HG02642 (cell line): ENCODE results near the gene CMC1.
A peak's percentile ranks its signal among the peaks of the same experiment; 100 is the strongest.

Experiments
- ATAC-seq: cut with Tn5 transposase; IDR thresholded peaks from one replicate; pipeline ENCODE4 v1.9.1; 2021; ENCODE audit warnings: mild to moderate bottlenecking; ENCODE audit not compliant: unreplicated experiment, poor library complexity

CMC1 gene

DNA sequence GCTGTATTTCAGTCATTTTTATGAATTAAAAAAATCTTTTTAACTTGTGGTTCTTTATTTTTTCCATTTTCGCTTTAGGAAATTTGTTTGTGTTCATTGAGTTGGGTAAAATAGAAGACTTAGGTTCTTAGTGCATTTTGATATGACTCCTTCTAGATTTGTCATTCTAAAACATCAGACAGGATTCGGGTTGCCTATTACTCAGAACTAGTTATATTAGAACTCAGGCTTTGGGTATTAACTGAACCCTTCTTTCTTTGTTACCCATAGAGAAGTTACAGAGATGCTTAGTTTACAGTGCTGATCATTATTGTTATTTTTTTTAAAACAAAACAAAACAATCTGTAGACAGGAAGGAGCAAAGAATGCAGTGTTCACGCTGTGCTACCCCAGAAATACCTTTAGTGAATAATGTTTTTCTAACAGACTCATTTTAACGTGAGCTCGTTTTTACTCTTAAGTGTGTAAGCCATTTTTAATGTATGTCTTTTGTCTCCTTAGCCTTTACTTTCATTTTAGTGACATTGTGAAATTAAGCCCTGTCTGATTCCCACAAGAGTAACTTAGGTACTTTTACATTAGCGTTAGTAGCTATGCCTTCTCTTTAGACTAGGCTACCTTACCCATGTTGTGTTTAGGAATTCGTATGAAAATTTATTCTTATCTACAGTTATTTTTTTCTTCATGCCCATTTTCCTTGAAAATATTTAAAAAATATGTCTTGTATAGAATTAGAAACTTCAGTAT lies 53.4 kb downstream of the CMC1 start:
- ATAC-seq = no peak

DNA sequence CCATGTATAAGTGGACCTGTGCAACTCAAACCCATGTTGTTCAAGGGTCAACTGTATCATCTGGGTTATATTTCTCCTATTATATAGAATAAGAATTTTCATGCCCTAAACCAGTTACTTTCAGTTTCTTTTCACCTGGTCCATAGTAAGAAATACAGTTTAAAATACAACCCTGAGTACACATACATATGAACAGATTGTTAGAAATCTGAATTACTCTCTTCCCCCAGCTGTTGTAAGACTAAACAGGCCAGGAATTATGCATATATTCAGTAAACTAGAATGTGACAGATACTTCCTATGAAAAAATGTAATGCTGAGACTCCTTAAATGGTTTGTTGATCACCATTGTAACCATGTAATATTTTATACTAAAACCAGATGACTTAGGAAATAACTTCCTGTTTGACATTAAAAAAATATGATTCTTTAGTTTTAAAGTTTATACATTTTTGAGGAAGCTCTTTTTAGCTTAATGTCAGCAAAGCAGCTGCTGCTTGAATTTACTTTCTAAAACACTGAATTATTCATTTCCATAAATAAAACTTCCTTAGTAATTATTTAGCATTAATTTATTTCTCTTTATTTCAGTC lies 54.6 kb downstream of the CMC1 start:
- no peak for ATAC-seq

DNA sequence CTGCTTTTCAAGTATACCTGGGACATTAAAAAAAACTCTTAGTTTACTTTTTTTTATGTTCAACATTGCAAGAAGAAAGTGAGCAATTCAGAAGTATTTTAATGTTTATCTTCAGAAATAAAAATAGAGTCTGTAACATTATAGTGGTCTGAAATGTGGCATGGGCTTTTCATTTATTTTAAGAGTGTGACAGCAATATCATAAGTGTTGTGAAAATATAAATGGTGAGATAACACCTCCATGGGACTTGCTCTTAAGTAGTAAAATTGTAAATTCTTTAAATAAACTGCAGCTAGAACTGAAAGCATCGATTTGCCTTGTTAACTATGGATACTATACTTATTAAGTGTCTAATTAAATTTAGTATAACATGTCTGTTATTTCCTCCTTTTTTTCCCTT lies 58.3 kb downstream of the CMC1 start:
- ATAC-seq = no peak

DNA sequence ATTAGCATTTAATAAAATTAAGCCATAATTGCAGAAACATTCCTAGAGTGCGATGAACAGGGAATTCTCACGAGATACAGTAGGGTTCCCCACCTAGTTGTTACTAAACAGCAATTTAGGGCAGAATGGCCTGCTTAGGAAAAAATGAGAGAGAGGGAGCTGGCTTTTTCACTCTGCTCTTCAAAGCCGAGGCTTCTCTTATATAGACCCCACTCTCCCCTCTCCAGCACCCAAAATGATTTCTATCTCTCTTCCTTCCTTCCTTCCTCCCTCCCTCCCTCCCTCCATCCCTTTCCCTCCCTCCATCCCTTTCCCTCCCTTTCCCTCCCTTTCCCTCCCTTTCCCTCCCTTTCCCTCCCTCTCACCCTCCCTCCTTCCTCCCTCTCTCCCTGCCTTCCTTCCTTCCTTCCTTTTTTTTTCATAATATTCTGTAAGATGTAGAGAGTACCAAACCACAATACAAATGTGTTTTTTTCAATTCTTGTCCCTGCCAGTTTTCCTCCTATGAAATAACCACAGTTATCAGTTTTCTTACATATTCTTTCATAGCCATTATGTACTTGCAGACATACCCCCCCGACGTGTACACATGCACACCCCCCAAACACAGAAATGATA lies 59.0 kb downstream of the CMC1 start:
- ATAC-seq = no peak

DNA sequence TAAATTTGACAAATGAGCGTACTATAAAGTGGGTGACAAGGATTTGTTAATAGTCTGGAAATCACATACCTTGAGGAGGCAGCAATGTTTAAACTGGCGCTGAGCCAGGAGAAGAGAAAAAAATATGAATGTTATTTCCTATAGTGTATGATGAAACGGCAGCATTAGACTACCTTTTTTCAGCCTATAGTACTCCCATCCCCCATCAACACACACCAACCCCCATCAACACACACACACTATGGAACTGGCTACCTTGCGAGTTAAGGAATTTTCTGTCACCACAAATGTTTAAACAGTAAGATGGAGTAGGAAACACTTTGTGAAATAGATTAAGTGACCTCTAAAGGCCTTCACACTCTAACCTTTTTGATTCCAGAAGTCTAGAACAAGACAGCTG lies 60.3 kb downstream of the CMC1 start:
- no peak for ATAC-seq

DNA sequence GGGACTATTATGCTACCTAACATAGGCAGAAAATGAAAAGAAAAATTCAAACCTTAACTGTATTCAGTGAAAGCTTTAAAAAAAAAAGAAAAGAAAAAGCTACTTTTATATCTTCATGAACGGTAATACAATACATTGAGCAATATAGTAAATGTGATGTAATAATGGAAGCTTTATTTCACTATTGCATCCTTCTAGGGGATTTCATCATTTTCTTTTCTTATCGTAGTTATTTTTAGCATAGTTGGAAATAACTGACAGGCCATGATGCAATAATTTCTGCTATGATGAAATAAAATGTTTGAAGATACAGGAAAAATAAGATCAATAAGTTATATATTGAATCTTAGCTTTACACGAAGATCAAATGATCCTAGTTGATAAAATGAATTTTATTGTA lies 66.8 kb downstream of the CMC1 start:
- no peak for ATAC-seq

DNA sequence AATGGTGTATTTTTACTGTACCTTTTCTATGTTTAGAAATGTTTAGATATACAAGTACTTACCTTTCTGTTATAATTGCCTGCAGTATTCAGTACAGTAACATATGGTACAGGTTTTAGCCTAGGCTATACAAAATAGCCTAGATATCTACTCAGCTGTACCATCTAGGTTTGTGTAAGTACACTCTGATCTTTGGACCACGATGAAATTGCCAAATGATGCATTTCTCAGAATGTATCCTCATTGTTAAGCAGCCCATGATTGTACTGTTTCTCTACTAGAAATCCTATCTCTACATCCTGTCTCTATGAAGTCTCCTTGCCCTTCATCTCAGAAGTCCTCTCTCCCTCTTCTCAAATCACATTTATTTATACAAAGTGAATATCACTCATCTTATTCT lies 74.3 kb downstream of the CMC1 start:
- no peak for ATAC-seq

DNA sequence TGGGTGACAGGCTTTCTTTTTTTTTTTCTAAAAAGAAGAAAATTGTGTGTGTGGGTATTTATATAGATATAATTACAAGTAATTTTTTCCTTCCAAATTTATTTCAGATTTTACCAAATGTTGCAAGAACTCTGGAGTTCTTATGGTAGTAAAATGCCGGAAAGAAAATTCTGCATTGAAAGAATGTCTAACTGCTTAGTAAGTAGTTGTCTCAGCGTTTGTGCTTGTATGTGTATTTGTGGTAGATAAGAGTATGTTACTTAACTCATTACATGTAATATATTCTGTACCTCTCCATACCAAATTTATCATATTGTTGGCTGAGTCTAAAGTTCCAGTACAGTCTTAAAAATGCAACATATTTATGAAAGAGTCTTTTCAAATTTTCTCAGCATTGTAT lies 74.8 kb downstream of the CMC1 start:
- no peak for ATAC-seq

DNA sequence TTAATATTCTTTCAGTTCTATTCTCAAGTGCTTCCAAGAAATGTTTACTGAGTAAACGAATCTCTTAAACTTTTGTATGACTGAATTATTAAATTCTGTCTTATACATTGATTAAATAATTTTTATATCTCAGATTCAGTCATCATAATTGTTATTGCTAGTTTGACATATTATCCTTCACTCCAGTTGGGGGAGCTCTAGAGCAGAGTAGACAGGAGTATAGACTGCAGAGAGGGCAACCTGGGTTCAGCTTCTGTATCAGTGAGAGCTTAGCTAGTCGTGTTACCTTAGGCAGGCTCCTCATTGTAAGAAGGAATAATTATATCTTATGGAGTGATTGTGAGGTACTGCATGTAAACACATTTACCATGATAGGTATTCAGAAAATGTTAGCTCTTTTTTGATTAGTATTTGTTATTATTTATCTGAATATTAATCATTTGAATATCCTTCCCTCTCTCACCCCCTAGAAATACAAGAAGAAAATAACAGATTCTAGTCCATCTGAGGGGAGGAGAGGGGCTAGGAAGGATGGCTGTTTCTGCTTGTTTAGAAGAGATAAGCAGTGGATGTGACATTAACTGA lies 76.1 kb downstream of the CMC1 start:
- peak; percentile 90 for ATAC-seq

DNA sequence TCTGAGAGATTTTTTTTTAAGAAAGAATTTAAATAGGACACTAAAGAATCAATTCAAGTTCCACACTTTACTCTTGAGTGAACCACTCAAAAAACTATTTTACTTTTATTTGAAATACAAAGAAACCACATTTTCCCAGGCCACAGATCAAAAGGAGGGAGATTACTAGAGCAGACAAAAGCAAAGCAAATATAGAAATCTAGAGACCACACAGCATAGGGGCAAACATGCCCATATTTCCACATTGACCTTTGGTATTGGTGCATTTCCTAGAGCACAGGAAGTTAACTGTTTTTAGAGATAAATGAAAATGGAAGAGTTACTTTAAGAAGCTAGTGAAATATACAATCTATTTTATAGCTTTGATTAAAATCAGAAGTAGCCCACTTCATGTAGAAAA lies 79.6 kb downstream of the CMC1 start:
- ATAC-seq = no peak

DNA sequence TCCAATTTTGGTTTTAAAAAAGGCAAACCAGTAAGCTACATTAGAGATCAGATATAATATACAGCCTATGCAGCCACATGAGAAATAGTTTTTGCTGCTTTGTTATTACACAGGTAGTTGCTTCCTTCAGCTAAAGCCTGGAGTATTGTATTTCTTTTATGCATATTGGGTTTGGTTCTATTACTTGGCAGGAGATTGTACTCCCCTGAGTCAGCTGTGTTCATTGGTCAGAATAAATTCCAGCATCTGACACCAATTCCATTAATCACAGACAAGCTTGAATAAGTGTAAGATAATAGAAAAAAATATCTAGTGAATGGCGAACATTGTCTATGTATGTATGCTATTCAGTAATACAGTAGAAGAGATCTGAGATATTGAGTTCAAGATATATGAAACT lies 81.0 kb downstream of the CMC1 start:
- ATAC-seq = no peak

DNA sequence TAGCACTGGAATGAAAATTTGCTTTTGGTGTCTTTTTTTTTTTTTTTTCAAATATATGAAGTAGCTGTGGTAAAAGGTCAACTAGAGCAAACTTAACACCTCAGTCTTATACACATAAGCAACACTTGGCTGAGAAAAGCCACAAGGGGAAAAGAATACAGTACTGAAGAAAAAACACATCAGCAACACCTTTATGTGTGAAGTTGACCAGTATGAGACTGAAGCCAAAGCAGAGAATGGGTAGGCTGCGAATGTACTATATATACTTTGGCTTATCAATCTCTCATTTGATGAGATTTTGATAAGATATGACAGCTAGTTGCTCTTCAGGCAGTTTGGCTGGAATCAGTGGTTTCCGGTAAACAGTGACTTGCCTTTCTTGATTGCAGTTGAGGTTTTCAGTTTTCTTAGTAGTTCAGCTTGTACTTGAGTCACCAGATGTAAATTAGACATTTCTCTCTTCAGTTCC lies 85.1 kb downstream of the CMC1 start:
- ATAC-seq = peak; percentile 65

DNA sequence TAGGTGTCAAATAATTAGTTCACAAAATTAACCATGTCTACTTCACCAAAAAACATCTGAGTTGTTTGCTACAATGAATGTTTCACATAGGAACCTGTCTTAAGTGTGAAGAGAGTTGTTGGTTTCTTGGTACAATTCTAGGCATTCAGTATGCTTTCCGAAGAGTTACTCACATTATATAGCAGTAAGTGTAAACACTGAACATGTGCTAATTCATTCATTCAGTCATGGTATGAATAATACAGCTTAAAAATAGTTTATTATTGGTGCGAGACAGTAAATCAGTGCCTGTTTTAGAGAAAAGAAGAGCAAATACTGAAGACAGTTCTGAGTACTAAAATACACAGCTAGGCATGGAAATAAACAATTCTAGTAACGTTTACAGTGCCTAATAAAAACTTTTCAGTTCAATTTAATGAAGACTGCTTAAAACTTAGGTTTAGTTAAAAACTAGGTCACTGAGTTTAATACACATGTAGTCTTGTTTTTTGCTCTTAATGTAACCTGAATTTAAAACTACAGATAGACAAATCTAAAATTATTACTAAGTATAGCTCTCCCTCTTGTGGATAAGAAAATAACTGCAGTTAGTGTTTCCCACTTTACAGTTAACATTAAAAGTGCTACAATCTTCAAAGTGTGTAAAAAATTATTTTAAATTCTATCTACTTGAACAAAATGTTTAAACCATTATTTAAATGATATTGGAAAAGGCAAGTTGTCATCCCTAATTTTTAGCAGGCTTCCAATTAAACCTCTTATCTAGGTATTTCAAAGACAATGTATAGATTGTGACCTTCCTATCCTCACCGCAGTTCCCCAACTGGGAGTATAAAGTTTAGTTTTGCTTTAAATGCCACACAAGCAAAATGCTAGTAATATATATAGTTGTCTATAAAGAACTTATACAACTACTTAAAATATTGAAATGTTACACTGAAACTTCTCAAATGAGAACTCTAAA lies 87.1 kb downstream of the CMC1 start:
- ATAC-seq = no peak

DNA sequence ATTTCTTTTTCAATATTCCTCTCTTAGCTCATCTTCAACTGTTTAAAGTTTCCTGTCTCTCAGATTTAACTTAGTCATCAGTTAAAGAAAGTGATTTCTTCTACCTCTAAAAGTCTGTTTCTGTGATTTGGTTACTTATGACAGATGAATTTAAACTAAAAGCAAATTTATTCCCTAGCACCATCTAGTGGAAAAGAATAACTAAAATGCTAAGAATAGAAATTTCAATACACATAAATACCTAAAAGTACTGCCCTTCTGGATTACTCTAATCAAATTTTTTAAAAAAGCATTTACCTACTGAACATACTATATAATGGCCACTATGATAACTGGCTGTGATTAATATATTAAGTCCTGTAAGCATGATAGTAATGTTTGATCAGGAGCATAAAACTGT lies 93.1 kb downstream of the CMC1 start:
- ATAC-seq = no peak

DNA sequence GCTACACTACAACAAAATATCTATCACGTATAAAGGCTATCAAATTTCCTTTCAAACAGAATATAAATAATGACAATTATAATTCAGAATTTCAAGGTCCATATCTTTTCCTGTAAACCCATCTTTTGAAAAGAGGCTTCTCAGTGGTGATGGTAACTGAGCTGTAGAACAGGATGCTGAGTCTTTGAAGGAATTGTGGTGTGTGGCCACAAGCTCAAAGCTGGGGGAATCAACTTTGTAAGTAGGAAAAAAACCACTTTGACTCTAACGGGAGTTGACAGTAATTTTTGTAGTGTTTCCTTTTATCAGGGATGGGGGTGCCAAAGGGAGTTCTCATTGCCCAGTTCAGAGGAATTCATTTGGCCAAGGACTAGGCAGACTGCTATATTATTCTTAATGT lies 93.8 kb downstream of the CMC1 start:
- ATAC-seq = no peak

DNA sequence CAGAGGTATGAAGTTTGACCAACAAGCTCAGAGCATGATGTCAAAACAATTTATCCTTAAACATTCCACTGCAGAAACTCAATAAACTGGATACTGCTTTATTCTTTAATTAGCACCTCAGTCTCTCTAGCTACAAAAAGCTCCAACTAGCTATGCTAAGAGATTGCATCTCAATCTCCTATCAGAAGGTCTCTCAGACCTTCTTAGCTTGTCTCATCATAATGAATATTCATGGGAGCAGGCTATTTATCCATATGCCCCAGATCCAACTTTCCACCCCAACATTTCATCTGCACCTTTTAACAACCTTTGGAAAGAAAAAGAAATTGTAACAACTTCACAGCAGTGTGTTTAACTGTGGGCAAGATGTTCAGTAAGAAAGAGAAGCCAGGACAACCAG lies 95.8 kb downstream of the CMC1 start:
- no peak for ATAC-seq

DNA sequence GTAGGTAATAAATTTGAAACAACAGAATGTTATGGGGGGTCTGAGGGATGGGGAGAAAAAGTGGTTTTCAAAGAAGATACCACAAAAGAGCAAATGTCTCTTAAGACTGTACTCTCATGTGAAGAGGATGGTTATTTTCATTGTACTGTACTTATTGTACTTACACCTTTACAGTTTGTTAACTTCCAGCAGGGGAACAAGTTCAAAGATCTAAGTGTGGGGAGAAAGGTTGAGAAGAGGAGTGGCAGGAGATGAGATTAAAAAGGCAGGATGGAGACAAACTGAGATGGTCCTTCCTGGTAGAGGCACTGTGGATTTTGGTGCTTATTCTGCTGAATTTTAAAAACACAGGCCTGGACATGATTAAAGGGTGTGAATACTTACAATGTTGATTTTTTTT lies 101.7 kb downstream of the CMC1 start:
- no peak for ATAC-seq

DNA sequence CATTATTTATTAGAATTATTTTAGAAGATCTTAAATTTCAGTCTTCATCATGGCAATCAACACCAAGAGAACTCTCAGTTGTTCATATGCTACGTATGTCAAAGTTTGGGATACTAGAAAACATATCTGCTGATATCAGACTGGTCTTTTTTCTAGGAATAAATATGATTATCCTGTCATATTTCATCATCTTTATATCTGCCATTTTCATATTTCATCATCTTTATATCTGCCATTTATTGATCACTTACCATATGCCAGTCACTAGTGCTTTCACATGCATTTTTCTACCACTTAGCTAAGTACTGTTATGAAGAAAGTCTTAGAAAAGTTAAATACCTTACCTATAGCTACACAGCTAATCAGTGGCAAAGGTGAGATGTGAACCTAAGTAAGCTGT lies 104.3 kb downstream of the CMC1 start:
- ATAC-seq = no peak

DNA sequence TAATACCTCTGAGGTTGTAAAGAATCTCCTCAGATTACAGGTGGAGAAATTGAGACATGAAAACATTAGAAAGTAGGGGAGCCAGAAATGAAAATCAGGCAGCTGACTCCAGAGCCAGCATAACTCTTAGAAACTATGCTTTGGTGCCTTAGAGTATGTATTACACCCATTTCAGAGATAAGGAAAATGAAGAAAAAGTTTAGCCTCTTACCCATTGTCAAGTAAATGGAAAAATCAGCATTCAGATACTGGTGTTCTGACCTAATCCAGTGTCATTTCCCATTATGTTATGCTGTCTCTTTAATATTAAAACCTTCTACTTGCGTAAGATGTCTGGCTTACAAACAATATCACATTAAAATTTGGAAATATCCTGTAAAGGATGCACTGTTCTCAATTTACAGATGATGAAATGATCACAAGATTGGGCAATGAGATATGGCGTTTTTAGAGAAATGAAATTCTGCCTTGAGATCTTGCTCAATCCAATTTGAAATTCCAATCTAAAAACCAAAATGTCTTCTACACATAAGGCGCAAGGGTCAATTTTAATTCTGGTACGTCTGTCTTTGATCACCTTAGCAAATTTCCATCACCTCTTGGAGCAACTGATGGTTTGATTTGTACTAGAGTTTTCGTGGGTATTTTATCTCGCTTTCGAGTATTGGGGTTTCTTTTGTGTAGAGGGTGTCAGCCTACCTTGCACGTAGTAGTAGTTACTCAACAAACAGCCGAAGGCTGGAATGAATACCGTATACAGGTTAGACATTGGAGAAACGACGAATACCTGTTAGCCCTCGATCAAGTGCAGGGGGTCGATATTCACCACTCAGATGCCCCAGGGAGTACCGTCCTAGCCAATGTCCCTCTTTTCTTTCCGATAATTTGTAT lies 106.2 kb downstream of the CMC1 start:
- no peak for ATAC-seq
